Neuronal stem cell (in vitro differentiated cells): ENCODE data around the gene DHCR7.

Experiments
- DNase-seq: peaks from one replicate; pipeline ENCODE4 v3.0.0-alpha.2; 2013; ENCODE audit warnings: low spot score
- H2AFZ ChIP-seq: one replicate; pipeline ENCODE4 v1.6.1; 2013; ENCODE audit warnings: mild to moderate bottlenecking, low read length, inconsistent platforms
- H2AK5ac ChIP-seq: 2 replicates; pipeline ENCODE4 v1.6.1; 2013; ENCODE audit warnings: low read depth, mild to moderate bottlenecking, inconsistent platforms, low read length, moderate library complexity, mixed read lengths
- H2BK120ac ChIP-seq: 2 replicates; pipeline ENCODE4 v1.6.1; 2013; ENCODE audit warnings: low read depth, mild to moderate bottlenecking, inconsistent platforms, low read length, moderate library complexity, mixed read lengths
- H2BK12ac ChIP-seq: one replicate; pipeline ENCODE4 v1.6.1; 2013; ENCODE audit warnings: low read length, inconsistent platforms
- H2BK15ac ChIP-seq: 2 replicates; pipeline ENCODE4 v1.6.1; 2013; ENCODE audit warnings: mild to moderate bottlenecking, low read length, inconsistent platforms, mixed read lengths
- H2BK5ac ChIP-seq: one replicate; pipeline ENCODE4 v1.6.1; 2013; ENCODE audit warnings: inconsistent platforms, mild to moderate bottlenecking, low read length, moderate library complexity
- H3K14ac ChIP-seq: one replicate; pipeline ENCODE4 v1.6.1; 2013; ENCODE audit warnings: low read length, inconsistent platforms
- H3K18ac ChIP-seq: 2 replicates; pipeline ENCODE4 v1.6.1; 2013; ENCODE audit warnings: low read length, inconsistent platforms
- H3K23ac ChIP-seq: 2 replicates; pipeline ENCODE4 v1.6.1; 2013; ENCODE audit warnings: low read depth, mild to moderate bottlenecking, mixed read lengths, low read length, inconsistent platforms; ENCODE audit not compliant: poor library complexity
- H3K27ac ChIP-seq: replicated peaks from 3 replicates; pipeline ENCODE4 v1.5.1; 2013; ENCODE audit warnings: low read length, inconsistent platforms
- H3K27me3 ChIP-seq, 3 experiments: 2 replicates each; pipeline ENCODE4 v1.6.1; 2013; ENCODE audit warnings: low read length in 3 of 3, mild to moderate bottlenecking in 2 of 3, inconsistent platforms in 1 of 3, low read depth in 1 of 3, mixed read lengths in 1 of 3, moderate library complexity in 1 of 3; ENCODE audit not compliant: control insufficient read depth in 3 of 3, insufficient read depth in 3 of 3
- H3K36me3 ChIP-seq, 2 donors: replicated peaks in 1 of 2; 2 replicates each; pipeline ENCODE4 v1.6.1; 2013; ENCODE audit warnings: low read length in 2 of 2; ENCODE audit not compliant: control insufficient read depth in 2 of 2, insufficient read depth in 2 of 2
- H3K4ac ChIP-seq: 2 replicates; pipeline ENCODE4 v1.6.1; 2013; ENCODE audit warnings: inconsistent platforms, mild to moderate bottlenecking, low read length, moderate library complexity
- H3K4me1 ChIP-seq, 2 donors: 1 replicate in 1 of 2; 2 replicates in 1 of 2; pipeline ENCODE4 v1.6.1; 2013; ENCODE audit warnings: low read length in 2 of 2, low read depth in 1 of 2; ENCODE audit not compliant: control insufficient read depth in 2 of 2, insufficient read depth in 1 of 2
- H3K4me2 ChIP-seq: one replicate; pipeline ENCODE4 v1.6.1; 2013; ENCODE audit warnings: mild to moderate bottlenecking, low read length, inconsistent platforms; ENCODE audit not compliant: insufficient read depth, poor library complexity, severe bottlenecking
- H3K4me3 ChIP-seq, 2 donors: 2 replicates each; pipeline ENCODE4 v1.5.1; 2013; ENCODE audit warnings: low read length in 2 of 2, mild to moderate bottlenecking in 2 of 2, inconsistent platforms in 1 of 2, moderate library complexity in 1 of 2
- H3K79me1 ChIP-seq: one replicate; pipeline ENCODE4 v1.6.1; 2013; ENCODE audit warnings: low read depth, mild to moderate bottlenecking, inconsistent platforms, low read length, moderate library complexity
- H3K9ac ChIP-seq: one replicate; pipeline ENCODE4 v1.6.1; 2013; ENCODE audit warnings: mild to moderate bottlenecking, low read depth, low read length, inconsistent platforms; ENCODE audit not compliant: poor library complexity
- H3K9me3 ChIP-seq, 2 donors: replicated peaks in 1 of 2; 2 replicates each; pipeline versions ENCODE3 to v1.6.1; 2013; ENCODE audit warnings: low read length in 2 of 2, mild to moderate bottlenecking in 2 of 2, inconsistent platforms in 1 of 2, low read depth in 1 of 2, mixed read lengths in 1 of 2, moderate library complexity in 1 of 2; ENCODE audit not compliant: control insufficient read depth in 2 of 2, insufficient read depth in 1 of 2
- H4K8ac ChIP-seq: one replicate; pipeline ENCODE4 v1.6.1; 2013; ENCODE audit warnings: low read depth, mild to moderate bottlenecking, inconsistent platforms, low read length, moderate library complexity
- H4K91ac ChIP-seq: one replicate; pipeline ENCODE4 v1.6.1; 2013; ENCODE audit warnings: low read length, low read depth, mild to moderate bottlenecking, inconsistent platforms; ENCODE audit not compliant: poor library complexity
- WGBS, 2 donors: extraction: QIAGEN DNeasy Blood & Tissue Kit; methylation state at CpG; one replicate each; pipeline ENCODE4 v1.1.7; 2013; ENCODE audit warnings: missing lambda C conversion rate in 2 of 2, mixed read lengths in 1 of 2; ENCODE audit not compliant: insufficient read length in 2 of 2, insufficient replicate concordance in 1 of 2; ENCODE audit errors: extremely low coverage in 2 of 2; 5-methylcytosine and 5-hydroxymethylcytosine counted together

The DHCR7 gene

DNA sequence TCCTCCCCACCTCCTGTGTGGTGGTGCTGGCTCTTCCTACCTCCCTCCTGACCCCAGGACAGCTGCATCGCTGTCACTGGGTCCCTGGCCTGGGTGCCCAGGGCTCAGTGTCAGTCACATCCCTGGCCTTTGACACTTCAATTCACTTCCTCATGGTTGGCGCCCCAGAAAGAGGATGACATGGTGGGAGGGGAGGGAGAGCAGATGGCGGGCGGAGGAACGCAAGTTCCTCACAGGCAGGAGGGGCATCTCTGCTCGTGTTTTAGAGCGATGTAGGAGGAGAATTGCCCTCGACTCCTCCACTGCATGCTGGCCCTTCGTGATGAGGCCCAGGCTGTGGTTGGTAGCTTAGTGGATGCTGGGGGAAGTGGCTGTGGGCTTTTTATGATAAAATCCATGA, 43.7 kb upstream of the DHCR7 start:
- Histone ChIP-seq H3K9me3 (peaks cover 0 to 9% of the 10 kb centered on the region in 2 donors), H3K36me3 (peaks cover 14 to 60% of the 10 kb centered on the region in 2 donors), H3K79me1 (peaks cover 4% of the 10 kb centered on the region), H2BK5ac (no peak overlapping the region), H2BK120ac (no peak overlapping the region), H3K4me1 (peaks cover 4 to 10% of the 10 kb centered on the region in 2 donors), H4K91ac (no peak overlapping the region), H2AFZ (no peak overlapping the region), H3K4ac (no peak overlapping the region), H3K27me3 (no peaks in the 10 kb centered on the region), H3K14ac (no peak overlapping the region), H3K4me3 (no peak overlapping the region), H3K18ac (no peak overlapping the region), H3K4me2 (no peak overlapping the region), H3K9ac (peak overlapping the region; percentile 39), H2BK12ac (no peak overlapping the region), H3K23ac (peak overlapping the region; percentile 87), H2AK5ac (no peak overlapping the region), H2BK15ac (no peak overlapping the region), H3K27ac (no peak overlapping the region), H4K8ac (no peak overlapping the region)
- no CpG with 5 or more reads among the region's 9 CpGs for WGBS, 2 donors
- no peak for DNase-seq

GRCh38 chr11:71491531-71491930, 43.3 kb upstream of the DHCR7 start:
- H2BK15ac ChIP-seq, result no peak overlapping the region
- H3K36me3 ChIP-seq, result peaks cover 14 to 57% of the 10 kb centered on the region in 2 donors
- no peak overlapping the region for H2AK5ac ChIP-seq
- H3K4me1 ChIP-seq, result peaks cover 4 to 10% of the 10 kb centered on the region in 2 donors
- peaks cover 0 to 8% of the 10 kb centered on the region in 2 donors for H3K9me3 ChIP-seq
- no peak overlapping the region for H3K14ac ChIP-seq
- H3K9ac ChIP-seq, result peak overlapping the region; percentile 39
- H3K18ac ChIP-seq, result no peak overlapping the region
- H3K79me1 ChIP-seq, result peaks cover 4% of the 10 kb centered on the region
- H3K4me2 ChIP-seq, result no peak overlapping the region
- H3K27ac ChIP-seq, result no peak overlapping the region
- no peak for DNase-seq
- H4K91ac ChIP-seq, result no peak overlapping the region
- no peak overlapping the region for H2BK120ac ChIP-seq
- H2BK12ac ChIP-seq, result no peak overlapping the region
- H2AFZ ChIP-seq, result no peak overlapping the region
- peak overlapping the region; percentile 87 for H3K23ac ChIP-seq
- no peak overlapping the region for H3K4me3 ChIP-seq
- no peak overlapping the region for H3K4ac ChIP-seq
- no peaks in the 10 kb centered on the region for H3K27me3 ChIP-seq
- no peak overlapping the region for H2BK5ac ChIP-seq
- WGBS, 2 donors, result no CpG with 5 or more reads among the region's 19 CpGs
- no peak overlapping the region for H4K8ac ChIP-seq

DNA sequence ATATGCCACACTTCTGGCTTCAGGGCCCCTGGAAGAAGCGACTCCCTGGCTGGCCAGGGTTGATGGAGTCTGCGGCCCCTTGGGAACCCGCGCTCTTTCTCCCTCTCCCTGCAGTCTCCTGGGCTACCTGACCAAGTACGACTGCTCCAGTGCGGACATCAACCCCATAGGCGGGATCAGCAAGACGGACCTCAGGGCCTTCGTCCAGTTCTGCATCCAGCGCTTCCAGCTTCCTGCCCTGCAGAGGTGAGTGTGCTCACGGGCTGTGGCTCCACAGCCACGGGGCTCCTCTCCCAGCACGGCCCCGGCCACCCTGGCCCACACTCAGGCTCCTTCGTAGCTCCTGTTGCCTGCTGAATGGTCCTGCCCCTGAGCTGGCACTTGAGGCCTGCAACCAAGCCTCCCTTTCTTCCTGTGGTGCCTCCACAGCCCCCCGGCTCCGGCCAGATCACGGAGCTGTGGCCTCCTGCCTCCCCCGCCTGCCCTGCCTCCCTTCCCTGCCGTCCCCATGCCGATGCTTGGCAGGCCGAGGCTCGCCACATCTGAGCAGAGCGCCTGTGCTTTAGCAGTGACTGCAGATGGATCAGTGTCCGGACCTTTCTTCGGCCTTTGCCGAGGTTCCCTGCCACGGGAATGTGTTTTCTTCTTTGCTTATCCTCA, 42.7 kb upstream of the DHCR7 start:
- H3K27ac ChIP-seq, result no peak overlapping the region
- peaks cover 17 to 57% of the 10 kb centered on the region in 2 donors for H3K36me3 ChIP-seq
- H2BK5ac ChIP-seq, result no peak overlapping the region
- no peak overlapping the region for H4K91ac ChIP-seq
- peaks cover 4 to 10% of the 10 kb centered on the region in 2 donors for H3K4me1 ChIP-seq
- no peak overlapping the region for H3K9ac ChIP-seq
- no peak overlapping the region for H2AK5ac ChIP-seq
- no peak overlapping the region for H3K18ac ChIP-seq
- H2AFZ ChIP-seq, result no peak overlapping the region
- DNase-seq, result no peak
- H3K9me3 ChIP-seq, result peaks cover 0 to 3% of the 10 kb centered on the region in 2 donors
- peaks cover 4% of the 10 kb centered on the region for H3K79me1 ChIP-seq
- no peak overlapping the region for H2BK12ac ChIP-seq
- WGBS, 2 donors, result no CpG with 5 or more reads among the region's 28 CpGs
- no peaks in the 10 kb centered on the region for H3K27me3 ChIP-seq
- no peak overlapping the region for H3K4me3 ChIP-seq
- peak overlapping the region; percentile 87 for H3K23ac ChIP-seq
- no peak overlapping the region for H2BK120ac ChIP-seq
- H2BK15ac ChIP-seq, result no peak overlapping the region
- H3K4ac ChIP-seq, result no peak overlapping the region
- no peak overlapping the region for H3K4me2 ChIP-seq
- no peak overlapping the region for H3K14ac ChIP-seq
- no peak overlapping the region for H4K8ac ChIP-seq

GRCh38 chr11:71490044-71490730, 42.0 kb upstream of the DHCR7 start:
- Histone ChIP-seq H3K4me3 (no peak overlapping the region), H3K4me2 (no peak overlapping the region), H3K4ac (no peak overlapping the region), H2BK5ac (no peak overlapping the region), H3K79me1 (peaks cover 4% of the 10 kb centered on the region), H3K9ac (no peak overlapping the region), H2AFZ (no peak overlapping the region), H3K27ac (no peak overlapping the region), H3K27me3 (no peaks in the 10 kb centered on the region), H2BK12ac (no peak overlapping the region), H2BK120ac (no peak overlapping the region), H3K14ac (no peak overlapping the region), H3K9me3 (peaks cover 0 to 2% of the 10 kb centered on the region in 2 donors), H3K36me3 (peaks cover 18 to 57% of the 10 kb centered on the region in 2 donors), H4K8ac (no peak overlapping the region), H2AK5ac (peak overlapping the region; percentile 14), H4K91ac (no peak overlapping the region), H3K4me1 (peaks cover 4 to 10% of the 10 kb centered on the region in 2 donors), H2BK15ac (no peak overlapping the region), H3K18ac (peak overlapping the region; percentile 33), H3K23ac (no peak overlapping the region)
- DNase-seq, result no peak
- no CpG with 5 or more reads among the region's 23 CpGs for WGBS, 2 donors
